A673 (cell line): ENCODE results near the gene GUK1. TPM values are rescaled to one million over a fixed set of nuclear protein-coding genes. Genes with fewer than 3 reads are reported as not detected.

Experiments
- BruUV-seq: library from RNA; stranded (reverse); fragments of 400-500 nt; replicated peaks from 2 replicates; lab custom pipeline; 2021; lab: Mats Ljungman, UMichigan
- CTCF ChIA-PET: fragments of 300-600 bp; sonication (Branson Sonifier 250); formaldehyde crosslinking; loops from one replicate; lab custom pipeline; 2022; ENCODE audit warnings: antibody characterized with exemption; lab: Charles Lee
- POLR2A ChIA-PET: fragments of 300-600 bp; sonication (Branson Sonifier 250); formaldehyde crosslinking; loops from one replicate; lab custom pipeline; 2022; ENCODE audit warnings: antibody characterized with exemption; ENCODE audit not compliant: low non-redundant PET; lab: Charles Lee
- DNase-seq: peaks from one replicate; pipeline ENCODE4 v3.0.0-alpha.2; 2015; ENCODE audit warnings: low spot score
- H3K27ac ChIP-seq: fragments of 200-600 bp; sonication (generic); 2 replicates; pipeline ENCODE4 v1.5.1; 2016; ENCODE audit warnings: mixed run types, low read depth, mild to moderate bottlenecking, mixed read lengths, antibody characterized with exemption, low read length; ENCODE audit not compliant: poor library complexity, severe bottlenecking
- H3K27me3 ChIP-seq: fragments of 200-600 bp; sonication (generic); replicated peaks from 2 replicates; pipeline ENCODE4 v1.6.1; 2017; ENCODE audit warnings: mixed run types, low read depth, mild to moderate bottlenecking, mixed read lengths, antibody characterized with exemption, low read length; ENCODE audit not compliant: insufficient read depth, poor library complexity
- H3K36me3 ChIP-seq: fragments of 200-600 bp; sonication (generic); 2 replicates; pipeline ENCODE4 v1.6.1; 2016; ENCODE audit warnings: mixed run types, mild to moderate bottlenecking, mixed read lengths, antibody characterized with exemption, low read length; ENCODE audit not compliant: insufficient read depth, poor library complexity, severe bottlenecking
- H3K4me1 ChIP-seq: fragments of 200-600 bp; sonication (generic); 2 replicates; pipeline ENCODE4 v1.6.1; 2017; ENCODE audit warnings: mixed run types, mild to moderate bottlenecking, mixed read lengths, antibody characterized with exemption, low read length; ENCODE audit not compliant: insufficient read depth, poor library complexity, severe bottlenecking
- H3K4me3 ChIP-seq: fragments of 200-600 bp; sonication (generic); 2 replicates; pipeline ENCODE4 v1.5.1; 2016; ENCODE audit warnings: low read depth, mixed run types, mild to moderate bottlenecking, mixed read lengths, low read length; ENCODE audit not compliant: poor library complexity, severe bottlenecking
- H3K9me3 ChIP-seq: fragments of 200-600 bp; sonication (generic); 2 replicates; pipeline ENCODE4 v1.6.1; 2016; ENCODE audit warnings: mixed run types, low read depth, mild to moderate bottlenecking, mixed read lengths, antibody characterized with exemption, low read length; ENCODE audit not compliant: poor library complexity, severe bottlenecking
- CTCF ChIP-seq: fragments of 300-800, 200-600 bp; sonication (generic); conservative IDR thresholded peaks from 2 replicates; pipeline ENCODE4 v1.5.1; 2017; ENCODE audit warnings: low read depth, mild to moderate bottlenecking, antibody characterized with exemption, low read length, moderate library complexity, mixed read lengths
- EZH2 ChIP-seq: fragments of 200-600 bp; sonication (generic); IDR thresholded peaks from 2 replicates; pipeline ENCODE4 v1.6.1; 2017; ENCODE audit warnings: borderline replicate concordance, low read depth, mild to moderate bottlenecking, mixed read lengths, antibody characterized with exemption, low read length; ENCODE audit not compliant: poor library complexity, severe bottlenecking
- intact Hi-C: fragments of 100-400 bp; cut with micrococcal nuclease; formaldehyde crosslinking; loops from one replicate; pipeline ENCODE4 v1.10.0; 2022; ENCODE audit not compliant: unreplicated experiment
- total RNA-seq: library from RNA; stranded (reverse); gene quantifications from 2 replicates; pipeline ENCODE4 v1.2.3, GENCODE V29; 2021

The GUK1 gene
- total RNA-seq, 1 experiment from 2014 or later, result 130 TPM

- CTCF ChIA-PET, result interaction anchor here (1.2 kb wide), 1 partner anchor 102 kb away, joined by 3 read pairs; no protein-coding TSS in a partner anchor
- POLR2A ChIA-PET, result no interaction called here
- no peaks in the 10 kb centered on the region for H3K9me3 ChIP-seq
- H3K27ac ChIP-seq, result no peak overlapping the region
- TF ChIP-seq EZH2 (no peak), CTCF (no peak)
- H3K4me1 ChIP-seq, result peaks cover 6% of the 10 kb centered on the region
- BruUV-seq, result TSS peak; percentile 78
- intact Hi-C loops, result no loop called here
- no peaks in the 10 kb centered on the region for H3K27me3 ChIP-seq
- peak overlapping the region; percentile 90 for H3K4me3 ChIP-seq
- H3K36me3 ChIP-seq, result peaks cover 52% of the 10 kb centered on the region
- DNase-seq, result no peak
Observed at GRCh38 chr1:228100822-228101613, 39.1 kb upstream of the GUK1 start.

- no TSS peak for BruUV-seq
- Histone ChIP-seq H3K36me3 (peaks cover 52% of the 10 kb centered on the region), H3K27ac (peak overlapping the region; percentile 88), H3K4me3 (peak overlapping the region; percentile 90), H3K9me3 (no peaks in the 10 kb centered on the region), H3K4me1 (peaks cover 6% of the 10 kb centered on the region), H3K27me3 (no peaks in the 10 kb centered on the region)
- intact Hi-C loops, result no loop called here
- CTCF ChIA-PET, result interaction anchor here (1.2 kb wide), 1 partner anchor 102 kb away, joined by 3 read pairs; no protein-coding TSS in a partner anchor
- POLR2A ChIA-PET, result interaction anchor here (0.6 kb wide), 1 partner anchor 305 kb away, joined by 6 read pairs; the partner anchor contains the start of gene TRIM11
- no peak for DNase-seq
- TF ChIP-seq EZH2 (no peak), CTCF (no peak)
Observed at GRCh38 chr1:228101614-228101993, 38.5 kb upstream of the GUK1 start.

GRCh38 chr1:228101994-228102790 is 37.9 kb upstream of the GUK1 start:
- peak; percentile 69 for DNase-seq
- ChIA-PET POLR2A (interaction anchor here (0.6 kb wide), 1 partner anchor 304 kb away, joined by 6 read pairs; the partner anchor contains the start of gene TRIM11), CTCF (interaction anchor here (1.2 kb wide), 1 partner anchor 103 kb away, joined by 3 read pairs; no protein-coding TSS in a partner anchor)
- no TSS peak for BruUV-seq
- TF ChIP-seq EZH2 (no peak), CTCF (peak; percentile 37)
- Histone ChIP-seq H3K4me3 (peak overlapping the region; percentile 90), H3K9me3 (no peaks in the 10 kb centered on the region), H3K27ac (peak overlapping the region; percentile 88), H3K36me3 (peaks cover 48% of the 10 kb centered on the region), H3K4me1 (peaks cover 6% of the 10 kb centered on the region), H3K27me3 (no peaks in the 10 kb centered on the region)
- intact Hi-C loops, result no loop called here
